Measurements from ENCODE around the gene POU3F3.
A peak's percentile ranks its signal among the peaks of the same experiment; 100 is the strongest.

The POU3F3 gene

GRCh38 chr2:104889291-104889959 lies 35.5 kb downstream of the POU3F3 start:
- CTCF ChIA-PET = interaction anchor here (0.6 kb wide), 2 partner anchors 87 to 126 kb away, joined by 3 read pairs; no protein-coding TSS in a partner anchor
- no peak overlapping the region for H3K27ac ChIP-seq (ENCODE audit: insufficient read depth in 1 of 2, low read depth in 1 of 2, low read length in 2 of 2, poor library complexity in 1 of 2, severe bottlenecking in 2 of 2)

GRCh38 chr2:104889960-104890684 lies 36.2 kb downstream of the POU3F3 start:
- 80% methylated on average over 11 of the region's 15 CpGs for WGBS (ENCODE audit: insufficient coverage)
- Histone ChIP-seq H3K4me1 (ENCODE audit: control extremely low read depth in 1 of 4, control insufficient read depth in 4 of 4, insufficient read depth in 4 of 4, low read length in 3 of 4) (peaks cover 10 to 34% (median 27%) of the 10 kb centered on the region in 4 experiments), H3K27ac (ENCODE audit: insufficient read depth in 1 of 2, low read depth in 1 of 2, low read length in 2 of 2, poor library complexity in 1 of 2, severe bottlenecking in 2 of 2) (no peak overlapping the region)

More at GRCh38 chr2:104889291-104889959, 35.5 kb downstream of the POU3F3 start:
- Histone ChIP-seq H3K9me3 (ENCODE audit: control extremely low read depth in 1 of 5, control insufficient read depth in 4 of 5, insufficient read depth in 2 of 5, low read depth in 1 of 5, low read length in 4 of 5) (no peaks in the 10 kb centered on the region), H3K4me3 (ENCODE audit: control insufficient read depth in 1 of 7, extremely low read depth in 1 of 7, insufficient read depth in 4 of 7, low read depth in 2 of 7, low read length in 6 of 7) (no peak overlapping the region), H3K27me3 (replicated peaks in 2 of 5; ENCODE audit: control insufficient read depth in 4 of 5, insufficient read depth in 5 of 5, low read length in 4 of 5) (peaks cover 0 to 4% (median 1%) of the 10 kb centered on the region in 5 experiments), H3K36me3 (ENCODE audit: control insufficient read depth in 4 of 4, insufficient read depth in 4 of 4, low read length in 3 of 4) (no peaks in the 10 kb centered on the region), H3K4me1 (ENCODE audit: control extremely low read depth in 1 of 4, control insufficient read depth in 4 of 4, insufficient read depth in 4 of 4, low read length in 3 of 4) (peaks cover 10 to 34% (median 27%) of the 10 kb centered on the region in 4 experiments)
- 53% methylated on average over 6 of the region's 8 CpGs for WGBS (ENCODE audit: insufficient coverage)
- peak; percentile 40 to 63 (median 48) for DNase-seq
- POLR2A ChIA-PET = interaction anchor here (0.8 kb wide), 1 partner anchor 12 kb away, joined by 3 read pairs; no protein-coding TSS in a partner anchor

DNA sequence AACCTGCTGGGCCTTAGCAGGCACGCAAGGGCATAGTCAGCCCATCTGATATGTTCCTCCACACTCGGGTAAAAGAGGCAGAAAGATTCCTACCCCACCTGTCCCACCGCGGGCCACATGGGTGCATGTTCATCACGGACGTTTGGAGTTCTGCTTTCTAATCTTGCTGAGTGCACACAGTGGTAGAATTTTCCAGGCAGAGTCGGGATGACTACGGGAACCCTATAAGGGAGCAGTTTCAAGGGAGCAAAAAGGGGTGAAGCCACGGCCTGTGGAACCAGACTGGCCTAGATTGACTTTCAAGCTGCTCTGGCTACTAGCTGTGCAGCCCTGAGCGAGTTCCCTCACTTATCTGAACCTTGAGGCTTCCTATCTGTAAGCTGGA lies 36.8 kb downstream of the POU3F3 start:
- Histone ChIP-seq H3K4me3 (ENCODE audit: control insufficient read depth in 1 of 7, extremely low read depth in 1 of 7, insufficient read depth in 4 of 7, low read depth in 2 of 7, low read length in 6 of 7) (no peak overlapping the region), H3K9me3 (ENCODE audit: control extremely low read depth in 1 of 5, control insufficient read depth in 4 of 5, insufficient read depth in 2 of 5, low read depth in 1 of 5, low read length in 4 of 5) (peaks cover 0 to 1% (median 0%) of the 10 kb centered on the region in 5 experiments), H3K27me3 (replicated peaks in 2 of 5; ENCODE audit: control insufficient read depth in 4 of 5, insufficient read depth in 5 of 5, low read length in 4 of 5) (no peaks in the 10 kb centered on the region), H3K4me1 (ENCODE audit: control extremely low read depth in 1 of 4, control insufficient read depth in 4 of 4, insufficient read depth in 4 of 4, low read length in 3 of 4) (peaks cover 10 to 36% (median 27%) of the 10 kb centered on the region in 4 experiments), H3K27ac (ENCODE audit: insufficient read depth in 1 of 2, low read depth in 1 of 2, low read length in 2 of 2, poor library complexity in 1 of 2, severe bottlenecking in 2 of 2) (no peak overlapping the region), H3K36me3 (ENCODE audit: control insufficient read depth in 4 of 4, insufficient read depth in 4 of 4, low read length in 3 of 4) (no peaks in the 10 kb centered on the region)
- DNase-seq = no peak
- ChIA-PET POLR2A (no interaction called here), CTCF (no interaction called here)
- WGBS (ENCODE audit: insufficient coverage) = 90% methylated on average over 10 of the region's 10 CpGs

More at GRCh38 chr2:104889960-104890684, 36.2 kb downstream of the POU3F3 start:
- ChIA-PET POLR2A (no interaction called here), CTCF (interaction anchor here (0.6 kb wide), 2 partner anchors 86 to 127 kb away, joined by 3 read pairs; no protein-coding TSS in a partner anchor)
- peak in 2 of 3 donors; percentile 46 to 58 for DNase-seq
- Histone ChIP-seq H3K9me3 (ENCODE audit: control extremely low read depth in 1 of 5, control insufficient read depth in 4 of 5, insufficient read depth in 2 of 5, low read depth in 1 of 5, low read length in 4 of 5) (no peaks in the 10 kb centered on the region), H3K27me3 (replicated peaks in 2 of 5; ENCODE audit: control insufficient read depth in 4 of 5, insufficient read depth in 5 of 5, low read length in 4 of 5) (no peaks in the 10 kb centered on the region), H3K4me3 (ENCODE audit: control insufficient read depth in 1 of 7, extremely low read depth in 1 of 7, insufficient read depth in 4 of 7, low read depth in 2 of 7, low read length in 6 of 7) (no peak overlapping the region), H3K36me3 (ENCODE audit: control insufficient read depth in 4 of 4, insufficient read depth in 4 of 4, low read length in 3 of 4) (no peaks in the 10 kb centered on the region)

DNA sequence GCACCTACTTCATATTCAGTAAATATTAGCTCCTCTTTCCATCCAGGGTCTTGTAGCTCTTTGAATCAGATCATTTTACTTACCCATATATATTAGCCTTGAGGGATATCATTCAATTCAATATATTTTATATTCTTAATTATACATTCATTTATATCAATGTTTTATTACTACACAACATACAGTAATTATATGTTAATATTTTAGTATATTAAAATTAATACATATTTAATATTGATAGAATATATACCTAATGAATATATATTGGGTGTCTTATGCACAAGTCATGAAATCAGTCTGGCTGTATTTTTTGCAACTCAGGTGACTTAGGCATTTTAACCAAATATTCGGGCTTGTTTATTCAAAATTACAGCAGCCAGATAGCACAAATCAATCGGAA lies 37.2 kb downstream of the POU3F3 start:
- H3K4me1 ChIP-seq (ENCODE audit: control extremely low read depth in 1 of 4, control insufficient read depth in 4 of 4, insufficient read depth in 4 of 4, low read length in 3 of 4) = peaks cover 10 to 40% (median 31%) of the 10 kb centered on the region in 4 experiments
- no peak for DNase-seq
- 100% methylated on average over 2 of the region's 2 CpGs for WGBS (ENCODE audit: insufficient coverage)
- no peak overlapping the region for H3K27ac ChIP-seq (ENCODE audit: insufficient read depth in 1 of 2, low read depth in 1 of 2, low read length in 2 of 2, poor library complexity in 1 of 2, severe bottlenecking in 2 of 2)
- H3K27me3 ChIP-seq (replicated peaks in 2 of 5; ENCODE audit: control insufficient read depth in 4 of 5, insufficient read depth in 5 of 5, low read length in 4 of 5) = no peaks in the 10 kb centered on the region
- H3K9me3 ChIP-seq (ENCODE audit: control extremely low read depth in 1 of 5, control insufficient read depth in 4 of 5, insufficient read depth in 2 of 5, low read depth in 1 of 5, low read length in 4 of 5) = peaks cover 0 to 2% (median 0%) of the 10 kb centered on the region in 5 experiments
- no peak overlapping the region for H3K4me3 ChIP-seq (ENCODE audit: control insufficient read depth in 1 of 7, extremely low read depth in 1 of 7, insufficient read depth in 4 of 7, low read depth in 2 of 7, low read length in 6 of 7)
- ChIA-PET POLR2A (no interaction called here), CTCF (no interaction called here)
- no peaks in the 10 kb centered on the region for H3K36me3 ChIP-seq (ENCODE audit: control insufficient read depth in 4 of 4, insufficient read depth in 4 of 4, low read length in 3 of 4)

- H3K4me3 ChIP-seq (ENCODE audit: control insufficient read depth in 1 of 7, extremely low read depth in 1 of 7, insufficient read depth in 4 of 7, low read depth in 2 of 7, low read length in 6 of 7) = no peak overlapping the region
- ChIA-PET CTCF (interaction anchor here (1.1 kb wide), 1 partner anchor 31 kb away, joined by 3 read pairs; no protein-coding TSS in a partner anchor), POLR2A (no interaction called here)
- peaks cover 0 to 16% (median 9%) of the 10 kb centered on the region in 4 experiments for H3K4me1 ChIP-seq (ENCODE audit: control extremely low read depth in 1 of 4, control insufficient read depth in 4 of 4, insufficient read depth in 4 of 4, low read length in 3 of 4)
- peak in 2 of 3 donors; percentile 51 to 57 for DNase-seq
- H3K27me3 ChIP-seq (replicated peaks in 2 of 5; ENCODE audit: control insufficient read depth in 4 of 5, insufficient read depth in 5 of 5, low read length in 4 of 5) = peaks cover 0 to 7% (median 0%) of the 10 kb centered on the region in 5 experiments
- no peak overlapping the region for H3K27ac ChIP-seq (ENCODE audit: insufficient read depth in 1 of 2, low read depth in 1 of 2, low read length in 2 of 2, poor library complexity in 1 of 2, severe bottlenecking in 2 of 2)
- H3K36me3 ChIP-seq (ENCODE audit: control insufficient read depth in 4 of 4, insufficient read depth in 4 of 4, low read length in 3 of 4) = no peaks in the 10 kb centered on the region
- 87% methylated on average over 2 of the region's 8 CpGs for WGBS (ENCODE audit: insufficient coverage)
- peaks cover 0 to 2% (median 0%) of the 10 kb centered on the region in 5 experiments for H3K9me3 ChIP-seq (ENCODE audit: control extremely low read depth in 1 of 5, control insufficient read depth in 4 of 5, insufficient read depth in 2 of 5, low read depth in 1 of 5, low read length in 4 of 5)
Observed at GRCh38 chr2:104896446-104896845, 42.5 kb downstream of the POU3F3 start.

- peaks cover 0 to 10% (median 0%) of the 10 kb centered on the region in 5 experiments for H3K27me3 ChIP-seq (replicated peaks in 2 of 5; ENCODE audit: control insufficient read depth in 4 of 5, insufficient read depth in 5 of 5, low read length in 4 of 5)
- ChIA-PET POLR2A (no interaction called here), CTCF (interaction anchor here (1.1 kb wide), 1 partner anchor 32 kb away, joined by 3 read pairs; no protein-coding TSS in a partner anchor)
- peaks cover 0 to 16% (median 9%) of the 10 kb centered on the region in 4 experiments for H3K4me1 ChIP-seq (ENCODE audit: control extremely low read depth in 1 of 4, control insufficient read depth in 4 of 4, insufficient read depth in 4 of 4, low read length in 3 of 4)
- H3K27ac ChIP-seq (ENCODE audit: insufficient read depth in 1 of 2, low read depth in 1 of 2, low read length in 2 of 2, poor library complexity in 1 of 2, severe bottlenecking in 2 of 2) = no peak overlapping the region
- peak in 2 of 3 donors; percentile 17 to 38 for DNase-seq
- no peaks in the 10 kb centered on the region for H3K36me3 ChIP-seq (ENCODE audit: control insufficient read depth in 4 of 4, insufficient read depth in 4 of 4, low read length in 3 of 4)
- no peak overlapping the region for H3K4me3 ChIP-seq (ENCODE audit: control insufficient read depth in 1 of 7, extremely low read depth in 1 of 7, insufficient read depth in 4 of 7, low read depth in 2 of 7, low read length in 6 of 7)
- H3K9me3 ChIP-seq (ENCODE audit: control extremely low read depth in 1 of 5, control insufficient read depth in 4 of 5, insufficient read depth in 2 of 5, low read depth in 1 of 5, low read length in 4 of 5) = peaks cover 0 to 2% (median 0%) of the 10 kb centered on the region in 5 experiments
- 92% methylated on average over 6 of the region's 8 CpGs for WGBS (ENCODE audit: insufficient coverage)
Observed at GRCh38 chr2:104897515-104898184, 43.7 kb downstream of the POU3F3 start.
